ENCODE data around the gene COL12A1. TPM values are rescaled to one million over a fixed set of nuclear protein-coding genes. Genes with fewer than 3 reads are reported as not detected.

COL12A1 gene
- total and polyA plus RNA-seq, 2 experiments from 2014 or later: 0.32 to 0.66 TPM

- no peak for DNase-seq (ENCODE audit: low read depth in 1 of 2, low spot score in 1 of 2)
- Histone ChIP-seq H3K27ac (no peak overlapping the region), H3K36me3 (no peaks in the 10 kb centered on the region), H3K4me1 (ENCODE audit: low read depth) (no peaks in the 10 kb centered on the region), H3K4me3 (no peak overlapping the region), H3K9me3 (ENCODE audit: low read depth) (no peaks in the 10 kb centered on the region), H3K27me3 (no peaks in the 10 kb centered on the region)
- TF ChIP-seq CTCF (IDR thresholded peaks at IDR 0.05; ENCODE audit: low read depth, low read length): no peak
Measured at GRCh38 chr6:75070244-75070643, 135.6 kb downstream of the COL12A1 start.

DNA sequence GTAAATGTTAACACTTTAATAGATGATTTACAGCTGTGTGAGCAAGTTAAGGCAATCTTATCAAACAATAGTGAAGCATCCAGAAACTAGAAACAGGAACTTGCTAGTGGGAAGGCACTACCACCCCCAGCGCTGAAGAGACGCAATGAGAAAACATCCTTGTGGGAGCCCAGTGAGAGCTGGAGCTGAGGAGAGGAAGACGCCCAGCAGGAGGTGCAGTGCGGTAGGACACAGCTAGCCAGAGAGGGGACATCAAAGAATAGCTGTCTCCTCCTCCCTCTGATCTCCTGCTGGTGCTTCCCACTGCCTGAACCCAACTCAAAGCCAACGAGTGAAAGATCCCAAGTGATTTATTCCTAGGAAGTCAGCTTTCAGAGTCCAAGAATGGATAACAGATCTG, 140.3 kb downstream of the COL12A1 start:
- H3K4me1 ChIP-seq (ENCODE audit: low read depth): no peaks in the 10 kb centered on the region
- DNase-seq (ENCODE audit: low read depth in 1 of 2, low spot score in 1 of 2): peak in 1 of 2 donors; percentile 78
- H3K36me3 ChIP-seq: no peaks in the 10 kb centered on the region
- H3K9me3 ChIP-seq (ENCODE audit: low read depth): no peaks in the 10 kb centered on the region
- H3K27me3 ChIP-seq: no peaks in the 10 kb centered on the region
- peak; percentile 49 for TF ChIP-seq CTCF (IDR thresholded peaks at IDR 0.05; ENCODE audit: low read depth, low read length)
- H3K27ac ChIP-seq: no peak overlapping the region
- H3K4me3 ChIP-seq: no peak overlapping the region

GRCh38 chr6:75052491-75052890, 153.4 kb downstream of the COL12A1 start:
- Histone ChIP-seq H3K4me1 (ENCODE audit: low read depth) (no peaks in the 10 kb centered on the region), H3K27me3 (no peaks in the 10 kb centered on the region), H3K4me3 (no peak overlapping the region), H3K36me3 (no peaks in the 10 kb centered on the region), H3K27ac (no peak overlapping the region), H3K9me3 (ENCODE audit: low read depth) (no peaks in the 10 kb centered on the region)
- no peak for TF ChIP-seq CTCF (IDR thresholded peaks at IDR 0.05; ENCODE audit: low read depth, low read length)
- DNase-seq (ENCODE audit: low read depth in 1 of 2, low spot score in 1 of 2): no peak

DNA sequence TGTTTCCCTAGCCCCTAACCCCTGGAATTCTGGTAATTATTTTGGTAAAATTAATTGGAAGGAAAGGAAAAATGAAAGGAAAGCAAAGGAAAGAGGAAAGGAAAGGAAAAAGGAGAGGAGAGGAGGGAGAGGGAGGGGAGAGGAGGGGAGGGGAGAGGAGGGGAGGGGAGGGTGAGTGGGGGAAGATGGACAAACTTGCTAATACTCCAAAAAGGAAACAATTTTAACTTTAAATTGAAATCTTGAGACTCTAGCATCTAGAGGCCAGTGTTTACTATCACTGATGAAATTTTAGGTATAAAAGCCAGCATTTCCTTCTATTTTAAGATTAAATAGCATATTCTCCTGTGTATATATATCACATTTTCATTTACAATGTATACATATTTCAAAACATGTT, 156.5 kb downstream of the COL12A1 start:
- no peak overlapping the region for H3K27ac ChIP-seq
- H3K4me3 ChIP-seq: no peak overlapping the region
- DNase-seq (ENCODE audit: low read depth in 1 of 2, low spot score in 1 of 2): no peak
- no peaks in the 10 kb centered on the region for H3K27me3 ChIP-seq
- no peak for TF ChIP-seq CTCF (IDR thresholded peaks at IDR 0.05; ENCODE audit: low read depth, low read length)
- no peaks in the 10 kb centered on the region for H3K36me3 ChIP-seq
- H3K9me3 ChIP-seq (ENCODE audit: low read depth): no peaks in the 10 kb centered on the region
- H3K4me1 ChIP-seq (ENCODE audit: low read depth): no peaks in the 10 kb centered on the region

- Histone ChIP-seq H3K27me3 (no peaks in the 10 kb centered on the region), H3K36me3 (no peaks in the 10 kb centered on the region), H3K9me3 (ENCODE audit: low read depth) (no peaks in the 10 kb centered on the region), H3K4me1 (ENCODE audit: low read depth) (no peaks in the 10 kb centered on the region), H3K4me3 (no peak overlapping the region), H3K27ac (no peak overlapping the region)
- DNase-seq (ENCODE audit: low read depth in 1 of 2, low spot score in 1 of 2): no peak
- TF ChIP-seq CTCF (IDR thresholded peaks at IDR 0.05; ENCODE audit: low read depth, low read length): no peak
Measured at GRCh38 chr6:75044846-75045245, 161.0 kb downstream of the COL12A1 start.

DNA sequence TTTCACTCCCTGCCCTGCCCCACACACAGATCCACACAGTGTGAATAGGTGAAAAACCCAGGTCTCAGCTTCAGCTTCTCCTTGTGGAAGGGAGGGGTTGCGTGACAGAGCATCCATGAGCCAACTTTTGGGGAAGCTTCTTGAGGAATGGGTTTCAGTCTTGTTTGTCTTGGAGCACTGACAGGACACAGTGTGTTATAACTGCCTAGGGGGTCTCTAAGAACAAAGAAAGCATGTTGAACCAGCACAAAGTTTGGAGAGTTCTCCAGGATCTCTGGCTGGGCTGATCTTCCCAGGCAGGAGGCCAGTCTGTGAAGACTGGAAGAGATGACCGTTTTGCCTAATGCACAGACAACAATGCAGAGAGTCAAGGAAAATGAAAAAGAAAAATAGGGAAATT, 164.5 kb downstream of the COL12A1 start:
- Histone ChIP-seq H3K4me3 (no peak overlapping the region), H3K27ac (no peak overlapping the region)

More for the DNA sequence above, 164.5 kb downstream of the COL12A1 start:
- Histone ChIP-seq H3K36me3 (no peaks in the 10 kb centered on the region), H3K4me1 (ENCODE audit: low read depth) (no peaks in the 10 kb centered on the region), H3K27me3 (no peaks in the 10 kb centered on the region), H3K9me3 (ENCODE audit: low read depth) (no peaks in the 10 kb centered on the region)
- DNase-seq (ENCODE audit: low read depth in 1 of 2, low spot score in 1 of 2): no peak
- TF ChIP-seq CTCF (IDR thresholded peaks at IDR 0.05; ENCODE audit: low read depth, low read length): no peak

Measured in cardiac muscle cell (in vitro differentiated cells and primary cell).